IPS DF 4.7 (cell line): ENCODE data around the gene SRRM5.
A peak's percentile ranks its signal among the peaks of the same experiment; 100 is the strongest.
"Not testable (repeated sequence)": the region's sequence is repeated elsewhere in the genome, so short reads cannot be mapped to it uniquely, and the experiment has no call there.

Experiments used
- DNase-seq: peaks from one replicate; pipeline ENCODE4 v3.0.0-alpha.2; 2013; ENCODE audit warnings: low spot score; ENCODE audit errors: extremely low read depth

SRRM5 gene

DNA sequence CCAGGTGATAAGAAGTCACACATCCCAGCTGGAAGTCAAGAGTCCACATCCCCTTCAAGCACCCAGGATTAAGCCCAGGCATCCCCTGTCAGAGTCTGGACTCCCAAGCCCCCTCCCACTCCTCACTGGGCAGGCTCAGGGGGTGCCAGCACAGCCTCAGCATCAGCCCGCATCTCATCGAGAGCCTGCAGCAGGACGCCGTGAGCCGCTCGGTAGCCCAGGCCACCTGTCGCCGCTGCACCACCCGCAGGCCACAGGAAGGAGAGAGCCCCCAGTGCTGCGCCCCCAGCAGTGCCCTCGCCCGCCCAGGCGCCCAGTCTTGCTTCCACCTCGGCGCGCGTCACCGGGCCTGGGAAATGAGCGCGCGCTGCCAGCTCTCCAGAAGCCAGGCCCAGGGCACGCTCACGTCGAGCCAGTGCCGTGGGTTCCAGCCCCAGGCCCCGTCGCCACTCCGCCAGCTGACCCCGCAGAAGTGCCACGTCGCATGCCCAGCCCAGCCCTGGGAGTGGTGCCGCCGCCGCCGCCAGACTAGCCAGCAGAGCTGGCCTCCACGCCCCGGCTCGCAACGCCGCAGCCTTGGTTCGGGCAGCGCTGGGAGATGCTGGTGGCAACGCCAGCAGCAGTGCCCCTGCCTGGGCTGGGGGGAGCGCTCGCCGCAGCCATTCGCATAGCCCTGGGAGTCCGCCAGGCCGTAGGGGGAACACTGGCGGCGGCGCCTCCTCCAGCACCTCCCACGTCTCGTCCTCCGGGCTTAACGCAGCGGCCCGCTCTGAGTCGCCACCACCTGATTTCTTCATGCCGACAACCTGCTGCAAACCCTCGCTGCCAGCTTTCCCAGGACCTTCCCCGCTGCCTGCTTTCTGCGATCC, 19.8 kb upstream of the SRRM5 start:
- DNase-seq = no peak

DNA sequence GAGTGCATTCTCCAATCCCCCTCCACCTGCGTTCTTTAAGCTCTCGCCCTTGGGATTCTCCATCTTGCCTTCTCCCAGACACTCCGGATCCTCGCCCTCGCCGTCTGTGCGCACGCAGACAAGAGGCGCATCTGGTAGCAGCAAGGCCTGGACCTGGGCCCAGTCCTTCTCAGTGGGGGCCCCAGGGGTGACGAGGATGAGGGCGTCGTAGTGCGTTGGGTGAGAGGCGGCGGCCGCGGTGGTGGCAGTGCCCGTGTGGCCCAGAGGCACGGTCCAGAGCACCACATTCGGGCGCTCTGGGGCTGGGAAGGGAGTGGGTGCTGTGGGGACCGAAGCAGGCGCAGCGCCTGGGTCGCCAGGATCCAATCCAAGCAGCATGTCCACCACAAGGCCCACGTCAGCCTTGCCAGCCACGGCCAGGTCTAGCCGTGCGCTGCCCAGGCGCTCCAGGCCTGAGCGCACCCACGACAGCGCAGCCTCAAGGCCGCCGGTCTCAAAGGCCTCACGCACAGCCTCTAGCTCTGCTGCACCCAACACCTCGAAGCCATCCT, 19.0 kb upstream of the SRRM5 start:
- DNase-seq = no peak

- no peak for DNase-seq
Measured at GRCh38 chr19:43594081-43594697, 17.7 kb upstream of the SRRM5 start.

DNA sequence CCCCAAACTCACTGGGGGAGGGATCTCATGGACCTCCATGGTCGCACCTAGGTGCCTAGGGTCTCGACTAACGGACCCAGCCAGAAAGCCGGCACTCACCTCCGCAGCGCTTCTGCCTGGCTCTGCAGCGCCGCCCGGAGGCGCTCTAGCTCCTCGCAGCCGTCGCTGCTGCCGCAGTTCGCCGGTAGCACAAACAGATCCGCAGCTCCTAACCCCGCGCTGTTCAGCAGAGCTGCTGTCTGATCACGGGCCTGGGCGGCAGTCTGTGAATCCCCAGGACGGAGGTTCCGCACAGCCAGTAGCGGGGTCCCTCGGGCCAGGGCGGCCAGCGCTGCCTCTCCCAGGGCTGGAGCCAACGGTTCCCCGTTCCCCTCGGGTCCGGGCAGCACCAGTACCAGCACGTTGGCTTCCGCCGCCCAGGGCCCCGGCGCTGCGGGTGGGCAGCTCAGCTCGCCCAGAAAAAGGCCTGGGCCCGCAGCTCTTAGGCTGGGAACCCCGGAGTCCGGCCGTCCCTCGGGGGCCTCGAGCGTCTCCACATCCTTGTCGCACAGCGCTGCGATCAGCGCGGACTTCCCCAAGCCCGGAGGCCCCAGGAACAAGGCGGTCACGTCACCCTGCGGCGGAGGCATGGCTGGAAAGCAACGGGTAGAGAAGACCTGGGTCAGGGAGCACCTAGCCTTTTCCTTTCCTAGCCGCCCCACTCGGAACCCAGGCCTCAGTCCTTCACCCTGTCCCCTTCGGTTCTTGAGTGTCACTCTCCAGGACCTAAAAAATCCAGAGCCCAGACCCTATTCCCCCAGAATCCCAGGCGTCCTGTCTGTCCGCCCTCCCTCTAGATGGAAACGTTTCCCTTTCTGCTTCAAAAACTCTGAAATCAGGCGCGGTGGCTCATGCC, 16.9 kb upstream of the SRRM5 start:
- peak; percentile 22 for DNase-seq

DNA sequence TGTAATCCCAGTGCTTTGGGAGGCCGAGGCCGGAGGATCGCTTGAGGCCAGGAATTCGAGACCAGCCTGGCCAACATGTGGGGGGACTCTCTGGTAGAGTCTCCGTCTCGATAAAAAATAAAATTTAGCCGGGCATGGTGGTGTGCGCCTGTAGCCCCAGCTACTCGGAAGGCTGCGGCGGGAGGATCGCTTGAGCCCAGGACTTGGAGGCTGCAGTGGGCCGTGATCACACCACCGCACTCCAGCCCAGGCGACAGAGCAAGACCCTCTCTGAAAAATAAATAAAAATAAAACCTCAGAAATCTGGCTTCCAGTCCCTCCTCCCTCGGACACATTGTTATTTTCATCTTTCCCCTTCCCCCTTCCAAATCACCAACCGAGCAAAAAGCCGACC, 16.3 kb upstream of the SRRM5 start:
- no peak for DNase-seq

- DNase-seq = peak; percentile 99
Measured at GRCh38 chr19:43595999-43596841, 15.7 kb upstream of the SRRM5 start, which contains the start of the genes IRGQ and ZNF576. Gene IRGQ (minus strand): TSS chr19:43596134. CDS start chr19:43595338, 796 bp downstream. Gene ZNF576 (plus strand): TSS chr19:43596595. CDS start chr19:43597109, 514 bp downstream.

- DNase-seq = no peak
Measured at GRCh38 chr19:43596842-43597461, 14.9 kb upstream of the SRRM5 start.

- no peak for DNase-seq
Measured at GRCh38 chr19:43597876-43598275, 14.0 kb upstream of the SRRM5 start.

GRCh38 chr19:43598445-43599240, 13.2 kb upstream of the SRRM5 start:
- DNase-seq = no peak

GRCh38 chr19:43599635-43600295, 12.1 kb upstream of the SRRM5 start:
- no peak for DNase-seq

- not testable (repeated sequence) for DNase-seq
Measured at GRCh38 chr19:43600326-43600725, 11.6 kb upstream of the SRRM5 start.

DNA sequence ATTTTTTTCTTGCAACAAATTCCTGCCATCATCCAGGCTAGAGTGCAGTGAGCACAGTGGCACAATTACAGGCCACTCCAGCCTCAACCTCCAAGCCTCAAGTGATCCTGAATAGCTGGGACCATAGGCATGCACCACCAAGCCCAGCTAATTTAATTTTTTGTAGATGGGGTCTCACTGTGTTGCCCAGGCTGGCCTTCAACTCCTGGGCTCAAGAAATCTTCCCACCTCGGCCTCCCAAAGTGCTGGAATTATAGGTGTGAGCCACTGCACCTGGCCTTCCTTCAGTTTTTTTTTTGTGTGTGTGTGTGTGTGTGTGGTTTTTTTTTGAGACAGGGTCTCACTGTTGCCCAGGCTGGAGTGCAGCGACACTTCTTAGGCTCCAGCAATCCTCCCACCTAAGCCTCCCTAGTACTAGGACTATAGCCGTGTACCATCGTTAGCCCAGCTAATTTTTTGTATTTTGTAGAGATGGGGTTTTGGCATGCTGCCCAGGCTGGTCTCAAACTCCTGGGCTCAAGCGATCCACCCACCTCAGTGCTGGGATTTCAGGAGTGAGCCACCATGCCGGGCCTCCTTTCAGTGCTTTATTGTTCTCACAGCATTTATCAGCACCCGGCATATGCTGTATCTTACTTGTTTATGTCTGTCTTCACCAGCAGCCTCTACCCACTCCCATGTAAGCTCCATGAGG, 5.9 kb upstream of the SRRM5 start:
- no peak for DNase-seq

GRCh38 chr19:43606569-43607229, 5.2 kb upstream of the SRRM5 start:
- no peak for DNase-seq

- no peak for DNase-seq
Measured at GRCh38 chr19:43607238-43608205, 4.4 kb upstream of the SRRM5 start.

DNA sequence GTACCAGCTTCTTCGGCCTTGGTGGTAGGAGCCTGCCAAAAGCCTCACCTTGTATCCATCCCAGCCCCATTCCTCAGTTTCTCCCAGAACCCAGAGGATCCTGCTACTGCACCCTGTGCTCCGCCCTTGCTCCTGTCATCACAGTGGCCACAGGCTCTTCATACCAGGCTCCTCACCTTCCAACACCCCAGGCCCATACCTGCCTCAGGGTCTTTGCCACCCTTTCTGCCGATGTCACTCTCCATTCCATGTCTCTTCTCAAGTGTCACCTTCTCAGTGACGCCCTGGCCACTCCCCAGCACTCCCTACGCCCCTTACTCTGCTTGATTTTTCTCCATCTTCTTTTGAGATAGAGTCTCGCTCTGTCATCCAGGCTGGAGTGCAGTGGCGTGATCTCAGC, 2.0 kb upstream of the SRRM5 start:
- DNase-seq = no peak

GRCh38 chr19:43610493-43610892, 1.4 kb upstream of the SRRM5 start:
- DNase-seq = no peak
